HepG2 (cell line): Measurements from ENCODE around the gene NUBP1. TPM values are rescaled to one million over a fixed set of nuclear protein-coding genes. Genes with fewer than 3 reads are reported as not detected.

Source experiments
- ARNT ChIP-seq: fragments of 450-650 bp; IDR thresholded peaks from 2 replicates; pipeline ENCODE4 v1.6.1; 2017
- CC2D1A ChIP-seq: sonication (generic); formaldehyde crosslinking; IDR thresholded peaks from 2 replicates; pipeline ENCODE4 v1.8.1; 2023; ENCODE audit warnings: mild to moderate bottlenecking, missing genetic modification reagents
- FOSL2 ChIP-seq: sonication (generic); formaldehyde crosslinking; IDR thresholded peaks from 2 replicates; pipeline ENCODE4 v1.4.0; 2020; ENCODE audit warnings: missing genetic modification reagents
- FOXA1 ChIP-seq, 2 experiments: fragments of 450-650 bp in 1 of 2; sonication (generic) in 1 of 2; formaldehyde crosslinking in 1 of 2; IDR thresholded peaks; 2 replicates each; pipeline versions ENCODE4 v1.4.0 to v1.6.1; 2016 to 2020; ENCODE audit warnings: missing genetic modification reagents in 1 of 2
- FOXP4 ChIP-seq: sonication (generic); formaldehyde crosslinking; IDR thresholded peaks from 2 replicates; pipeline ENCODE4 v1.4.0; 2020; ENCODE audit warnings: missing genetic modification reagents
- FUBP1 ChIP-seq: sonication (generic); formaldehyde crosslinking; IDR thresholded peaks from 2 replicates; pipeline ENCODE4 v1.5.1; 2020; ENCODE audit warnings: missing genetic modification reagents, mild to moderate bottlenecking, borderline replicate concordance
- IKZF1 ChIP-seq: fragments of 450-650 bp; IDR thresholded peaks from 2 replicates; pipeline ENCODE4 v1.7.1; 2016
- KDM5B ChIP-seq: sonication (generic); formaldehyde crosslinking; IDR thresholded peaks from 2 replicates; pipeline ENCODE4 v1.4.0; 2020; ENCODE audit warnings: missing genetic modification reagents, mild to moderate bottlenecking, borderline replicate concordance
- MIER2 ChIP-seq: IDR thresholded peaks from 2 replicates; pipeline ENCODE4 v1.6.1; 2016; ENCODE audit warnings: missing biosample characterization, missing genetic modification reagents
- PHB2 ChIP-seq: fragments of 450-650 bp; IDR thresholded peaks from 2 replicates; pipeline ENCODE4 v1.6.1; 2018; ENCODE audit not compliant: partially characterized antibody
- PRMT3 ChIP-seq: sonication (generic); formaldehyde crosslinking; IDR thresholded peaks from 2 replicates; pipeline ENCODE4 v1.8.1; 2022; ENCODE audit warnings: low read depth, mild to moderate bottlenecking, moderate library complexity, missing genetic modification reagents, borderline replicate concordance
- SAFB2 ChIP-seq: sonication (generic); formaldehyde crosslinking; IDR thresholded peaks from 2 replicates; pipeline ENCODE4 v1.5.1; 2020; ENCODE audit warnings: missing genetic modification reagents, low read depth, mild to moderate bottlenecking, borderline replicate concordance
- SATB2 ChIP-seq: sonication (generic); formaldehyde crosslinking; IDR thresholded peaks from 2 replicates; pipeline ENCODE4 v1.5.0; 2020; ENCODE audit warnings: missing genetic modification reagents
- SOX6 ChIP-seq, 2 experiments: fragments of 450-650 bp in 1 of 2; sonication (generic) in 1 of 2; formaldehyde crosslinking in 1 of 2; IDR thresholded peaks; 2 replicates each; pipeline versions ENCODE4 v1.4.0 to v1.6.1; 2017 to 2020; ENCODE audit warnings: antibody characterized with exemption in 1 of 2, mild to moderate bottlenecking in 1 of 2, missing genetic modification reagents in 1 of 2
- STAG1 ChIP-seq: sonication (generic); formaldehyde crosslinking; IDR thresholded peaks from 2 replicates; pipeline ENCODE4 v1.4.0; 2020; ENCODE audit warnings: missing genetic modification reagents
- ZNF333 ChIP-seq: sonication (generic); formaldehyde crosslinking; IDR thresholded peaks from 2 replicates; pipeline ENCODE4 v1.4.0; 2020; ENCODE audit warnings: mild to moderate bottlenecking, missing genetic modification reagents, borderline replicate concordance
- ZNF570 ChIP-seq: sonication (generic); formaldehyde crosslinking; IDR thresholded peaks from 2 replicates; pipeline ENCODE4 v1.4.0; 2020; ENCODE audit warnings: mild to moderate bottlenecking, missing genetic modification reagents, borderline replicate concordance
- polyA plus RNA-seq, 8 experiments: library from polyadenylated mRNA; depleted of rRNA in 3 of 8; stranded (reverse) in 7 of 8; unstranded in 1 of 8; fragments of >200 nt; fragmentation: Illumina TruSeq in 4 of 8; extraction: Trizol in 4 of 8; gene quantifications; 2 replicates each; pipeline versions ENCODE4 v1.2.1 to v1.2.3, GENCODE V29; 2011 to 2016; ENCODE audit warnings: low read depth in 4 of 8, missing spikeins in 1 of 8, mixed read lengths in 1 of 8; ENCODE audit not compliant: insufficient read depth in 1 of 8
- total RNA-seq, 5 experiments: library from RNA; depleted of rRNA; stranded (reverse); fragments of >200 nt; fragmentation: Illumina TruSeq; extraction: Trizol; gene quantifications; 2 replicates each; pipeline ENCODE4 v1.2.3, GENCODE V29; 2016; ENCODE audit warnings: low read depth in 1 of 5
- TF ChIP-seq, protein P1 (sequence below): sonication (generic); formaldehyde crosslinking; IDR thresholded peaks from 2 replicates; pipeline ENCODE4 v1.5.1; 2020; ENCODE audit warnings: mild to moderate bottlenecking, missing genetic modification reagents, moderate library complexity
- TF ChIP-seq, protein P2 (sequence below): fragments of 450-650 bp; IDR thresholded peaks from 2 replicates; pipeline ENCODE4 v1.6.1; 2016

Gene NUBP1
- total and polyA plus RNA-seq, 2 of the 13 experiments (the other 11 are each of a cell fraction or from before 2014, with no cell fraction given) = 53.5 to 70.4 TPM

DNA sequence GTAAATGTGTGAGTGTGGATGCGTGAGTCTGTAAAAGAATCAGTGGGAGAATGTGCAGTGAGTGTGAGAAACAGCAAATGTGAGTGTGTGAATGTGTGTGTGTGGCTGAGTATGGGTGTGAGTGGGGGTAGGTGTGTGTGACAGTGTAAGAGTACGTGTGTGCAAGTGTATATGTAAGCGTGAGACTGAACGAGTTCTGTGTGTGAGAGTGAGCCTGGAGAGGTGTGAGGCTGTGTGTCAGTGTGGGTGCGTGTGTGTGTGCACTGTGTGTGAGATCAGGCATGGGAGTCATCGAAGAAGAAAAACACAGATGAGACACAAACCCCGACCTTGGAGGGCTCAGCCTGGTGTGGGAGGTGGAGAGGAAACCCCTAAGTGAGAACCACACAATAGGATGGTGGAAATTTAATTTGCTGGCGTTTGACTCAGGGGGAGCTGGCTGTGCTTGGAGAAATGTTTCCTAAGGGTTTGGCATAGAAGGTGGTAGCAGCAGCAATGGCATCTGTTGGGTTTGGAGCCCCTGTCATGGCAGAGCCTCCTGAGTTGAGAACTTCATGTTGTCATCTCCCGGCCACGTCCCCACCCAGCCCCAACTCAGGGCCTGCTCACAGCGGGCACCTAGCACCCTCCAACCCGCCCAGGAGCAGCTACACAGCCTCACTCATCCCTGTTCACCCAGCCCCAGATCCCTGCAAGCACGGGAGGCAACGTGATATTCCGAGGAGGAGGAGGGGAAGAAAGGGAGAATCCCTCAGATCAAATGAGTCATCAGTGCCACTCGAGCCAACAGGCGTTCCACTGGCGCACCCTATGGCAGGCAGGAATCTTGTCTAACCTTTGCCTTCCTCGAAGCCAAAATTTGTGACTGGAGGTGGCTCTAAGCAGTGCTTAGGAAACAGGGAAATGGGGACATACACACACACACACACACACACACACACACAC is 14.3 kb upstream of the NUBP1 start (continued):
- TF ChIP-seq, protein P1, sequence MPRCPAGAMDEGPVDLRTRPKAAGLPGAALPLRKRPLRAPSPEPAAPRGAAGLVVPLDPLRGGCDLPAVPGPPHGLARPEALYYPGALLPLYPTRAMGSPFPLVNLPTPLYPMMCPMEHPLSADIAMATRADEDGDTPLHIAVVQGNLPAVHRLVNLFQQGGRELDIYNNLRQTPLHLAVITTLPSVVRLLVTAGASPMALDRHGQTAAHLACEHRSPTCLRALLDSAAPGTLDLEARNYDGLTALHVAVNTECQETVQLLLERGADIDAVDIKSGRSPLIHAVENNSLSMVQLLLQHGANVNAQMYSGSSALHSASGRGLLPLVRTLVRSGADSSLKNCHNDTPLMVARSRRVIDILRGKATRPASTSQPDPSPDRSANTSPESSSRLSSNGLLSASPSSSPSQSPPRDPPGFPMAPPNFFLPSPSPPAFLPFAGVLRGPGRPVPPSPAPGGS (CRISPR knock-in tag) = no peak
- TF ChIP-seq KDM5B (CRISPR knock-in tag) (no peak), FOXA1 (IDR thresholded peaks at IDR 0.05) (peak; percentile 38; the same call in 1 of the 2 replicates), FOXA1 (CRISPR knock-in tag; IDR thresholded peaks at IDR 0.05) (no peak), SAFB2 (CRISPR knock-in tag) (no peak), SATB2 (no peak), ARNT (peak; percentile 94), PHB2 (peak; percentile 91), FUBP1 (no peak), FOSL2 (peak; percentile 41; the same call in 1 of the 2 replicates), CC2D1A (no peak), ZNF333 (CRISPR knock-in tag) (no peak), IKZF1 (peak; percentile 86; the same call in 1 of the 2 replicates), STAG1 (CRISPR knock-in tag) (no peak), FOXP4 (CRISPR knock-in tag) (no peak), ZNF570 (no peak), PRMT3 (CRISPR knock-in tag) (no peak), MIER2 (no peak), SOX6 (IDR thresholded peaks at IDR 0.05) (0 out of 2 replicates have a peak, but pooled peaks have one; percentile 36), SOX6 (CRISPR knock-in tag; IDR thresholded peaks at IDR 0.05) (no peak)
- TF ChIP-seq, protein P2, sequence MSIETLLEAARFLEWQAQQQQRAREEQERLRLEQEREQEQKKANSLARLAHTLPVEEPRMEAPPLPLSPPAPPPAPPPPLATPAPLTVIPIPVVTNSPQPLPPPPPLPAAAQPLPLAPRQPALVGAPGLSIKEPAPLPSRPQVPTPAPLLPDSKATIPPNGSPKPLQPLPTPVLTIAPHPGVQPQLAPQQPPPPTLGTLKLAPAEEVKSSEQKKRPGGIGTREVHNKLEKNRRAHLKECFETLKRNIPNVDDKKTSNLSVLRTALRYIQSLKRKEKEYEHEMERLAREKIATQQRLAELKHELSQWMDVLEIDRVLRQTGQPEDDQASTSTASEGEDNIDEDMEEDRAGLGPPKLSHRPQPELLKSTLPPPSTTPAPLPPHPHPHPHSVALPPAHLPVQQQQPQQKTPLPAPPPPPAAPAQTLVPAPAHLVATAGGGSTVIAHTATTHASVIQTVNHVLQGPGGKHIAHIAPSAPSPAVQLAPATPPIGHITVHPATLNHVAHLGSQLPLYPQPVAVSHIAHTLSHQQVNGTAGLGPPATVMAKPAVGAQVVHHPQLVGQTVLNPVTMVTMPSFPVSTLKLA = peak; percentile 40
